Smooth muscle cell of trachea (primary cell): ENCODE data around the gene DMBT1. TPM values are rescaled to one million over a fixed set of nuclear protein-coding genes. Genes with fewer than 3 reads are reported as not detected.

Experiments used
- total RNA-seq: library from RNA; depleted of rRNA; stranded (reverse); fragments of >200 nt; gene quantifications from 2 replicates; pipeline ENCODE4 v1.2.1, GENCODE V29; 2014

DMBT1 gene
- total RNA-seq = under 0.01 TPM in 2 replicates

DNA sequence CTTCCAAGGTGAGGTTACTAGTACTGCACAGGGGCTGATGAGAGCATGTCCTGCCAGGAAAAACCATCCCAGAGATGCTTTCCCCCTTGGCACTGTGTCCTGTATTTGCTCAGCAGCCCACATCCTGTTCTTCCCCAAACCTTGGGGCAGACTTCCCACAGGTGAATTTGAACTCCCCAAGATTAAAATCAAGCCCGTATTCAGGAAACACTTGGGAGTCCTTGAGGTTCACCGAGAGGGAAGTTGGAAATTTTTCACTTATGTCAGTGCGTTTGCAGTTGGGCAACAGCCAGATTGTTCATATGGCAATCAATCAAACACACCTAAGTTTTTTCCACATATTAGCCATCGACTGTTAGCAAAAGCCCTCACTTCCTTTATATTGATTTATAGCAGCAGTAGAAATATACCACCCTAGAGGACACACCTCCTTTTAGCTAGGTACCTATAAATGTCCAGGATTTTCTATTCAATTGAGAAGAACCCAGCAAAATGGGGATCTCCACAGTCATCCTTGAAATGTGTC lies at the start of gene DMBT1:
TSS of gene DMBT1 (plus strand) at position 476 of the 526 bp plus-strand sequence. CDS start at position 493, 17 bp downstream.

Other genes with a start within 250 kb of the DMBT1 start
- gene PLEKHA1, start 186.0 kb upstream of the DMBT1 start, total RNA-seq = 11.5 and 14.9 TPM in 2 replicates
- not detected in 2 replicates for gene ARMS2, start 106.1 kb upstream of the DMBT1 start, total RNA-seq
- 159 and 177 TPM in 2 replicates for gene HTRA1, start 99.2 kb upstream of the DMBT1 start, total RNA-seq
- not detected in 2 replicates for gene C10orf120, start 139.1 kb downstream of the DMBT1 start, total RNA-seq